SK-N-SH (cell line): ENCODE measurements around the gene FOXRED1.

Experiments
- EP300 ChIP-seq, 2 experiments: IDR thresholded peaks; 2 replicates each; pipeline versions ENCODE4 v1.4.0 to v1.6.1; 2012; ENCODE audit warnings: borderline replicate concordance in 1 of 2, low read depth in 1 of 2, low read length in 1 of 2
- FOXJ3 ChIP-seq: sonication (generic); formaldehyde crosslinking; IDR thresholded peaks from 2 replicates; pipeline ENCODE4 v1.5.1; 2020; ENCODE audit warnings: mild to moderate bottlenecking, missing genetic modification reagents
- GABPA ChIP-seq: IDR thresholded peaks from 2 replicates; pipeline ENCODE4 v1.4.0; 2012; ENCODE audit warnings: low read depth, mild to moderate bottlenecking
- JUND ChIP-seq: IDR thresholded peaks from 2 replicates; pipeline ENCODE4 v1.4.0; 2012
- MEF2A ChIP-seq: IDR thresholded peaks from 2 replicates; pipeline ENCODE4 v1.4.0; 2012; ENCODE audit warnings: low read depth, borderline replicate concordance
- POLR2AphosphoS5 ChIP-seq: IDR thresholded peaks from 2 replicates; pipeline ENCODE4 v1.6.1; 2012; ENCODE audit warnings: low read depth, low read length
- RAD21 ChIP-seq: IDR thresholded peaks from 2 replicates; pipeline ENCODE4 v1.6.1; 2012; ENCODE audit warnings: mild to moderate bottlenecking, low read length
- RCOR1 ChIP-seq: fragments of 150-350 bp; IDR thresholded peaks from 2 replicates; pipeline ENCODE4 v1.6.1; 2017; ENCODE audit warnings: antibody characterized with exemption, low read length
- RXRA ChIP-seq: IDR thresholded peaks from 2 replicates; pipeline ENCODE4 v1.4.0; 2012; ENCODE audit warnings: low read depth, mild to moderate bottlenecking, borderline replicate concordance
- TEAD4 ChIP-seq: IDR thresholded peaks from 2 replicates; pipeline ENCODE4 v1.4.0; 2012; ENCODE audit warnings: mild to moderate bottlenecking, borderline replicate concordance; ENCODE audit not compliant: insufficient read depth
- USF2 ChIP-seq: fragments of 150-350 bp; IDR thresholded peaks from 2 replicates; pipeline ENCODE4 v1.6.1; 2017; ENCODE audit warnings: antibody characterized with exemption, low read length, low read depth, borderline replicate concordance
- TF ChIP-seq, protein P1 (sequence below): fragments of 200-600 bp; sonication (generic); IDR thresholded peaks from 2 replicates; pipeline ENCODE4 v1.6.1; 2017; ENCODE audit warnings: antibody characterized with exemption, mild to moderate bottlenecking, moderate library complexity
- TF ChIP-seq, protein P2 (sequence below): IDR thresholded peaks from 2 replicates; pipeline ENCODE4 v1.4.0; 2012; ENCODE audit warnings: low read depth, borderline replicate concordance
- TF ChIP-seq, protein P3 (sequence below): IDR thresholded peaks from 2 replicates; pipeline ENCODE4; 2012

DNA sequence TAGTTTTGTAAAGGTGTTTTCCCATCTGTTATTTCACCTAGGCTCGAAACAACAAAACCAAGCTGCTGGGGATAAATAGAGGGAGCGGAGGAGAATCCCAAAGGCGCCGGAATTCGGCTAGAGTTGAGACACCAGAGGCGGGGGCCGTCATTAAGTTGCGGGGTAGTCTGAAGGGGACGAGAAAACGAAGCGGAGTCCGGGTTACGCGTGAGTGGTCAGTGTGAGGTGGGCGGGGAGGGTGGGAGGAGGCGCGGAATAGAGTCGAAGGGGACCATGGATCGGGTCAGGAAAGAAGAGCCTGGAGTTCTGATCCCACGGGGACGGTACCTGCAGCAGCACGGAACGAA, 620 bp upstream of the FOXRED1 start:
- TF ChIP-seq, protein P1, sequence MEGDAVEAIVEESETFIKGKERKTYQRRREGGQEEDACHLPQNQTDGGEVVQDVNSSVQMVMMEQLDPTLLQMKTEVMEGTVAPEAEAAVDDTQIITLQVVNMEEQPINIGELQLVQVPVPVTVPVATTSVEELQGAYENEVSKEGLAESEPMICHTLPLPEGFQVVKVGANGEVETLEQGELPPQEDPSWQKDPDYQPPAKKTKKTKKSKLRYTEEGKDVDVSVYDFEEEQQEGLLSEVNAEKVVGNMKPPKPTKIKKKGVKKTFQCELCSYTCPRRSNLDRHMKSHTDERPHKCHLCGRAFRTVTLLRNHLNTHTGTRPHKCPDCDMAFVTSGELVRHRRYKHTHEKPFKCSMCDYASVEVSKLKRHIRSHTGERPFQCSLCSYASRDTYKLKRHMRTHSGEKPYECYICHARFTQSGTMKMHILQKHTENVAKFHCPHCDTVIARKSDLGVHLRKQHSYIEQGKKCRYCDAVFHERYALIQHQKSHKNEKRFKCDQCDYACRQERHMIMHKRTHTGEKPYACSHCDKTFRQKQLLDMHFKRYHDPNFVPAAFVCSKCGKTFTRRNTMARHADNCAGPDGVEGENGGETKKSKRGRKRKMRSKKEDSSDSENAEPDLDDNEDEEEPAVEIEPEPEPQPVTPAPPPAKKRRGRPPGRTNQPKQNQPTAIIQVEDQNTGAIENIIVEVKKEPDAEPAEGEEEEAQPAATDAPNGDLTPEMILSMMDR, result no peak
- TF ChIP-seq, protein P2, sequence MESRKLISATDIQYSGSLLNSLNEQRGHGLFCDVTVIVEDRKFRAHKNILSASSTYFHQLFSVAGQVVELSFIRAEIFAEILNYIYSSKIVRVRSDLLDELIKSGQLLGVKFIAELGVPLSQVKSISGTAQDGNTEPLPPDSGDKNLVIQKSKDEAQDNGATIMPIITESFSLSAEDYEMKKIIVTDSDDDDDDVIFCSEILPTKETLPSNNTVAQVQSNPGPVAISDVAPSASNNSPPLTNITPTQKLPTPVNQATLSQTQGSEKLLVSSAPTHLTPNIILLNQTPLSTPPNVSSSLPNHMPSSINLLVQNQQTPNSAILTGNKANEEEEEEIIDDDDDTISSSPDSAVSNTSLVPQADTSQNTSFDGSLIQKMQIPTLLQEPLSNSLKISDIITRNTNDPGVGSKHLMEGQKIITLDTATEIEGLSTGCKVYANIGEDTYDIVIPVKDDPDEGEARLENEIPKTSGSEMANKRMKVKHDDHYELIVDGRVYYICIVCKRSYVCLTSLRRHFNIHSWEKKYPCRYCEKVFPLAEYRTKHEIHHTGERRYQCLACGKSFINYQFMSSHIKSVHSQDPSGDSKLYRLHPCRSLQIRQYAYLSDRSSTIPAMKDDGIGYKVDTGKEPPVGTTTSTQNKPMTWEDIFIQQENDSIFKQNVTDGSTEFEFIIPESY, result no peak
- TF ChIP-seq, protein P3, sequence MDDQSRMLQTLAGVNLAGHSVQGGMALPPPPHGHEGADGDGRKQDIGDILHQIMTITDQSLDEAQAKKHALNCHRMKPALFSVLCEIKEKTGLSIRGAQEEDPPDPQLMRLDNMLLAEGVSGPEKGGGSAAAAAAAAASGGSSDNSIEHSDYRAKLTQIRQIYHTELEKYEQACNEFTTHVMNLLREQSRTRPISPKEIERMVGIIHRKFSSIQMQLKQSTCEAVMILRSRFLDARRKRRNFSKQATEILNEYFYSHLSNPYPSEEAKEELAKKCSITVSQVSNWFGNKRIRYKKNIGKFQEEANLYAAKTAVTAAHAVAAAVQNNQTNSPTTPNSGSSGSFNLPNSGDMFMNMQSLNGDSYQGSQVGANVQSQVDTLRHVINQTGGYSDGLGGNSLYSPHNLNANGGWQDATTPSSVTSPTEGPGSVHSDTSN, result no peak
- TF ChIP-seq USF2, result no peak
- TF ChIP-seq TEAD4, result no peak
- no peak for TF ChIP-seq POLR2AphosphoS5
- no peak for TF ChIP-seq MEF2A
- no peak for TF ChIP-seq RAD21
- no peak for TF ChIP-seq JUND
- TF ChIP-seq RCOR1, result no peak
- TF ChIP-seq EP300 (IDR thresholded peaks at IDR 0.05; ENCODE audit: borderline replicate concordance in 1 of 2, low read depth in 1 of 2, low read length in 1 of 2), result no peak
- TF ChIP-seq FOXJ3 (CRISPR knock-in tag), result no peak
- no peak for TF ChIP-seq GABPA
- no peak for TF ChIP-seq RXRA
